Stimulated activated naive CD4-positive, alpha-beta T cell treated with Interleukin-2 at 50 U/mL for 16 hours (primary cell): ENCODE measurements around the gene SYT7.
"Not testable (repeated sequence)": the region's sequence is repeated elsewhere in the genome, so short reads cannot be mapped to it uniquely, and the experiment has no call there.

Experiments
- DNase-seq: peaks from one replicate; lab custom pipeline; 2025; lab: John Stamatoyannopoulos, UW

The SYT7 gene

GRCh38 chr11:61497473-61497872 lies 83.4 kb downstream of the SYT7 start:
- no peak for DNase-seq

DNA sequence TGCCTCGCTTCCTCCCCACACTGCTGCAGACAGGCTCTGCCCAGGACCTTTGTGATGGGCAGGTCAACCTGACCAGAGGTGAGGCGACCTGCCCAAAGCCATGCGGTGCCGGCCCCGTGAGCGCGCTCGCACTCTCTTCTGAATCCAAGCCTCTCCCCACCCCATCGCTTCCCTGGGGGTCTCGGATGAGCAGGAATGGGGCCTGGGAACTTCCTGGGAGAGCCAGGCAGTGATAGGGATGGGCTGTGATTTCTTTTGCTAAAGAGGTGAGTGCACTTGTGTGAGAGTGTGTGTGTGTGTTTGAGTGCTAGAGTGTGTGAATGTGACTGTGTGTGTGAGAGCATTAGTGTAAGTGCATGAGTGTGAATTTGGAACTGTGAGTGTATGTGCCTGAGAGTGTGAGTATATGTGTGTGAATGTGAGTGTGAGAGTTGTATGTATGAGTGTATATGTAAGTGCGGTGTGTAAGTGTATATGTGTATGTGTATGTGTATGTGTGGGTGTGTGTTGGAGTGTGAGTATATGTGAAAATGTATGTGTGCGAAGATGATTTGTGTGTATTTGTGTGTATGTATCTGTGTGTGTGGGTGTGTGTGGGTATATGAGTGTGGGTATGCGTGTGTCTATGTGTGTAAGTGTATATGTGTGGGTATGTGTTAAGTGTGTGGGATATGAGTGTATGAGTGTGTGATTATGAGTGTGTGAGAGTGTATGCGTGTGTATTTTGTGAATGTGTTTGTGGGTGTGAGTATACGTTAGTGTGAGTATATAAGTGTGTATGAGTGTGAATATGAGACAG lies 84.1 kb downstream of the SYT7 start:
- no peak for DNase-seq

GRCh38 chr11:61495801-61496601 lies 84.9 kb downstream of the SYT7 start:
- no peak for DNase-seq

GRCh38 chr11:61494381-61494961 lies 86.4 kb downstream of the SYT7 start:
- DNase-seq = no peak

DNA sequence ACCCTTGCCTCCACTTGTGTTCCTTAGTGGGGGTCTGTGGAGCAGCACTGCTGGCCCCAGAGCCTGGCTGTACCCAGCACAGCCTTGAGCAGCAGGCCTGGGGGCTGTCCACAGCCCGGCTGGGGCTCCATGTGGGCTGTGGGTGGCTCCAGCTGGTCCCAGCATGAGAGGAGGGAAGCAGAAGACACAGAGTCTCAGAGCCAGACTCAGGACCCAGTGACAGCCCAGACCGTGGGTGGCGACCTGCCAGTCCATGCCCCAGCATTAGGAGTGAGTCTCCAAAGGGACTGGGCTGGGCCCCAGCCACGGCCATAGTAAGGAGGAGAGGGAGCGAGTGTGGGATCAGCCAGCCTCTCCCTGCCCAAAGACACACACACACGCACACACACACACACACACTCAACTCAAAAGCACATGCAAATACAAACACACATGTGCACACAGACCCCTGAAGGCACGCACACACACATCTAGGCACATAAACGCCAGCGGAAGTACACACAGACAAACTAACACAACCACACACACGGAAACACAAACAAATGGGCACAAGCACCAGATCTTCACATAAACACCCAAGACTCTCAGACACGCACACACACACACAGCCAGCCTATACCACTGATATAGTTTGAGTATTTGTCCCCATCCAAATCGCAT lies 89.0 kb downstream of the SYT7 start:
- DNase-seq = no peak

DNA sequence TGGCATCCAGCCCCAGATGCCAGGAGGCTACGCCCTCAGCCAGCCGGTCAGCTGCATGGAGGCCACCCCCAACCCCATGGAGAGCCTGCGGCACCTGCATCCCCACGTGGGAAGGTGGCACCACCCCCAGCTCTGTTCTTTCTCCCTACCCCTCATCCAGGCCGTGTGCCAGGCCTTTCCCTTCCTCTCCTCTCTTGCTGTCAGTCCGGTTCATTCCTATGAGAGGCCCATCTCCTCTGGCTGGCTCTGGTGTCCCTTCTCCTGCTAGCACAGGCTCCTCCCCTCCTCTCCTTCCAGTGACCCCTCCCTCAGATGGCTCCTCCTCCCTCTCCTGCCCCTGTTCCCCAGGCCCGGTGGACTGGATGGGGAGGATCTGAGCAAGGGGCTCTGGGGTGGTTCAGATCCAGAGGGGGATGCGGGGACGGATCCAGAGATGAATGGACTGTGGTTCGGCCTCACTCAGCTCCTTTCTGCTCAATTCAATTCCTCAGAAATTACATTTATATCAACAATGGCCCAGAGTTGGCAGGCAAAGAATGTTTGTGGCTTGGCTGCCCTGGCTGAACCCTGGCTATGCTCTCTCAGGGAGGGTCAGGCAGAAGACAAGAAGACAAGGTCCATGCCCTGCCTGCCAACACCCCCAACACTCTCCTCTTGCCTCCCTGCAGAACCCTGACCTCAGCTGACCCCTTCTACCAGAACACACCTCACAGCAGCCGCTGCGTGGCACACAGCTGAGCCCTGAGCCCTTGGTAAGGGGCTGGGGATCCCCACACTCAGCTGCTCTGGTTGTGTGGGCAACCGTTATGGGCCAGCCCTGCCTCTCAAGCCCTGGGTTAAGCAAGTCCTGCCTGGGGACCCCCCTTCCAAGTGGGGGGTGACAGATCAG lies 90.8 kb downstream of the SYT7 start:
- no peak for DNase-seq

DNA sequence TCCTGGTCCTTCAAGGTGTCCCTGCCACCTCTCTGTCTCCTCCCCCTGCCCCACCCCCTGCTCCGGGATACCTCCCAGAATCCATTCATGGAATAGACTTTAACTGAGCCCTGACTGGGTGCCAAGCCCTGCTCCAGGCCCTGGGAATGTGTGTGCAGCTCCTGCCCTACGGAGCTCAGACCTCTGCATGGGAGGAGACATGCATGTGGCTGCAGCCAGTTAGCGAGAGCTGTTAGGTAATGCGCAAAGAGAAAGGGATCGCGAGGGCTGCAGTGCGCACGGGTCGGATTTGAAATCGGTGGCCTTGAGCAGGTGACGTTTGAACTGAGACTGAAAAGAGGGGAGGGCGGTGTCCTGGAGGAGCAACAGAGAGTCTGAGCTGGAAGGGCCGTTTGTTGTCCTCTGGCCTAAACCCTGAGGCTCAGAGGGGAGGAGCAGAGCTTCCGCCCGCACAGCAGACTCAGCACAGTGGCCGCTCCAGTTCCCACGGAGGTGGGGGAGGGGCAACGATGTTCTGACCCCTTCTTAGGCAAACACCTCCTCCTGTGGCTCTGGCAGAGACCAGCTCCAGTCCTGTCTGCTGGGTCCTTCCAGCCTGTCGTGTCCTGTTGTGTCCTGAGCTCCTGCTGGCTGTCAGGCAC lies 92.1 kb downstream of the SYT7 start:
- no peak for DNase-seq

- DNase-seq = no peak
These were observed 93.4 kb downstream of the SYT7 start for GRCh38 chr11:61487342-61488025.

GRCh38 chr11:61486779-61487178 lies 94.1 kb downstream of the SYT7 start:
- DNase-seq = no peak

DNA sequence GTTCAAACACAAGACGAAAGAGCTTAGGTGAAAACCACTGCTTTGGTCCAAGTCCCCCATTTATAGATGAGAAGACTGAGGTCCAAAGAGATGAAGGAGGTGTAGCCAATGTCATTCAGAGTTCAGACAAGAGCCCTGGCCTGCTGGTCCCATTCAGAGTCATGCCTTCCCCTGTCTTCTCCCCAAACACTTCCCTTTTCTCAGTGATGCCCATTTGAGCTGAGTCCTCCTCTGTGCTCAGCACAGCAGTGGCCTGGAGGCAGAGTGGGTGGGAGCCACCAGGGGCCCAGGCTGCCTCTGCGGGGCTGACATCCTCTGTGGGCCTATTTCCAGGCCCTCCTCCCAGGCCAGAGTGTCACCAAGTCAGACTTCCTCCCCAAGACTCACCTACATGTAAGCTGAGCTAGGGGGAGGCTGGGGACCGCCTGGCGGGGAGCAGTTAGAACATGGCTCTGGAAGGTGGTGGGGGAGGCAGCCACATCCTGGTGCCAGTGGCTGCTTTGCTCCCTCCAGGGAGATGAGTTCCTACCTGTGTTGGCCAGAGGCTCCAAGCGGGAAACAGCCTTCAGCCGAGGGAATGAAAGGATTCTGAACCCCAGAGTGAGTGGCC lies 94.8 kb downstream of the SYT7 start:
- DNase-seq = no peak

GRCh38 chr11:61485080-61485479 lies 95.8 kb downstream of the SYT7 start:
- DNase-seq = no peak

GRCh38 chr11:61484541-61484940 lies 96.3 kb downstream of the SYT7 start:
- no peak for DNase-seq

DNA sequence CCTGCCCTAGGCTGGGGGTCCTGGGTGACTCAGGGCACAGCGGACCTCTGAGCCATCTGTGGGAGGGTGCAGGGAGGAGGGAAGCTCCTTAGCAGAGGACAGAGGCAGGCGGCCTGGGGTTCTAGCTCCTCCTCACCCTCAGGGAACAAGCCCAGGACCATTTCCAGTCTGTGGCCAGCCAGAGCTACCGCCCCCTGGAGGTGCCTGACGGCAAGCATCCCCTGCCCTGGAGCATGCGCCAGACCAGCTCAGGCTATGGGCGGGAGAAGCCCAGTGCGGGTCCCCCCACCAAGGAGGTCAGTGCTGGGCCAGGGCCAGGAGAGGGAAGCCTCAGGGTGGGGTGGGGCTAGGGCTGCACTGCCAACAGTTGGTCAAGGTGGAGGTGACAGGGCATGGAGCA lies 98.4 kb downstream of the SYT7 start:
- no peak for DNase-seq

GRCh38 chr11:61481806-61482205 lies 99.1 kb downstream of the SYT7 start:
- no peak for DNase-seq

- no peak for DNase-seq
These were observed 99.9 kb downstream of the SYT7 start for GRCh38 chr11:61480994-61481335.

DNA sequence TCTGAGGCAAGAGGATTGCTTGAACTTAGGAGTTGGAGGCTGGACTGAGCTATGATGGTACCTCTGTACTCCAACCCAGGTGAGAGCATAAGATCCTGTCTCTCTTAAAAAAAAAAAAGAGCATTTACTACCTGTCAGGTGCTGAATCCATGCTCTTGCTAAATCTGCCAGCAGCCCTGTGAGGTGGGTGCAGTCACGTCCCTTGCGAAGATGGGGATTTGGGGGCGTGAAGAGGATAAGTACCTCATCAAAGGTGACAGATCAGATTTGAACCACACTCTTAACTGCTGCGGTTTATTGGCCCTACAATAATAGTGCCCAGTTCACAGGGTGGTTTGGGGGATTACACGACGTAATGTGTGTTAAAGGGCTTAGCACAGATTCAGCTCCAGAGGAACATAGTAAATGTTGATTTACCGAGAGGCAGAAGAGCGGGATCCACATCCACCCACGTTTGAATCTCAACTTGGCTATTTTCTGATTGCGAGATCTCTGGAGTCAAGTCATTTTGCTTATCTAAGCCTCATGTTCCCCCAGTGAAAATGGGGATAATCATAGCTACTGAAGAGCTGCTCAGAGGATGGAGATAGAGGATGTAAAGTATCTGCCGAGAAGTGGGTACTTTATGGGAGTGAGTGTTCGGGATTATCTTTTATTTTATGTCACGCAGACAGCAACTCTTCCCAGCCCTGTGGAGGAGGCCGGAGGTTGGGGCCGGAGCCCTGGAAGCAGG lies 100.4 kb downstream of the SYT7 start:
- no peak for DNase-seq

GRCh38 chr11:61479360-61480058 lies 101.4 kb downstream of the SYT7 start:
- DNase-seq = not testable (repeated sequence)

- peak; percentile 34 for DNase-seq
These were observed 103.1 kb downstream of the SYT7 start for GRCh38 chr11:61477727-61478148.

DNA sequence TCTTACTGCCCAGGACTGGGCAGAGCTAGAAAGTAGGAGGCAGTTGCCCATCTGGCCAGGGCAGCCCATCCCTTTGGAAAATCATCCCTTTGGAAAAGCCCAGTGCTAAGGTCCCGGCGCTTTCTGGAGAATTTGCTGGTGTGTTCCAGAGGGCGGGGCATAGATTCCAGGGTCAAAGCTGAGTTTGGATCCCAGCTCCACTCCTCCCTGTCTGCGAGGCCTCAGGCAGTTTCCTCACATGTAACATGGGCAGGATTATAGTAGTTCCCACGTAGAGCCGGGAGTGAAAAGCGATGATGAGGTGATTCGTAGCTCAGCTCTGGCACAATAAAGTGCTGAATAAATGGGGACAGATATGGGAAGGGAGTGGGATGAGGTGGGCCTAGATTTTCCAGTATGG lies 103.8 kb downstream of the SYT7 start:
- no peak for DNase-seq
